HEK293 (cell line): ENCODE data around the gene COQ10A.
A peak's percentile ranks its signal among the peaks of the same experiment; 100 is the strongest.

Experiments
- SCRT1 ChIP-seq: fragments of 450-650 bp; formaldehyde crosslinking; IDR thresholded peaks from 2 replicates; pipeline ENCODE4 v1.5.1; 2016; ENCODE audit warnings: missing biosample characterization, missing genetic modification characterization, borderline replicate concordance
- SETDB1 ChIP-seq: IDR thresholded peaks from one replicate; pipeline ENCODE4 v1.6.1; 2017; ENCODE audit warnings: mild to moderate bottlenecking, low read length, moderate library complexity, mixed read lengths; ENCODE audit not compliant: insufficient read length
- TCF7L2 ChIP-seq: IDR thresholded peaks from 2 replicates; pipeline ENCODE4 v1.6.1; 2011; ENCODE audit warnings: low read depth, mild to moderate bottlenecking, inconsistent platforms, low read length, moderate library complexity, borderline replicate concordance
- YY1 ChIP-seq: fragments of 450-650 bp; formaldehyde crosslinking; IDR thresholded peaks from 2 replicates; pipeline ENCODE4 v1.5.1; 2018; ENCODE audit warnings: missing biosample characterization, missing genetic modification characterization
- ZBTB7A ChIP-seq: fragments of 450-650 bp; formaldehyde crosslinking; IDR thresholded peaks from 2 replicates; pipeline ENCODE4 v1.5.1; 2016; ENCODE audit warnings: low read depth, missing biosample characterization, missing genetic modification characterization
- ZBTB8A ChIP-seq: fragments of 450-650 bp; formaldehyde crosslinking; IDR thresholded peaks from 2 replicates; pipeline ENCODE4 v1.5.1; 2016; ENCODE audit warnings: missing biosample characterization, missing genetic modification characterization
- ZNF2 ChIP-seq: fragments of 450-650 bp; formaldehyde crosslinking; IDR thresholded peaks from 2 replicates; pipeline ENCODE4 v1.5.1; 2016; ENCODE audit warnings: missing biosample characterization, missing genetic modification characterization
- ZNF23 ChIP-seq: fragments of 450-650 bp; formaldehyde crosslinking; IDR thresholded peaks from 2 replicates; pipeline ENCODE4 v1.5.1; 2016; ENCODE audit warnings: missing biosample characterization, missing genetic modification characterization, borderline replicate concordance
- TF ChIP-seq, protein P1 (sequence below): fragments of 450-650 bp; formaldehyde crosslinking; IDR thresholded peaks from 2 replicates; pipeline ENCODE4 v1.5.1; 2016; ENCODE audit warnings: missing biosample characterization, missing genetic modification characterization
- TF ChIP-seq, protein P2 (sequence below): fragments of 450-650 bp; formaldehyde crosslinking; IDR thresholded peaks from 2 replicates; pipeline ENCODE4 v1.5.1; 2016; ENCODE audit warnings: missing biosample characterization, missing genetic modification characterization
- TF ChIP-seq, protein P3 (sequence below): fragments of 450-650 bp; formaldehyde crosslinking; IDR thresholded peaks from 2 replicates; pipeline ENCODE4 v1.5.1; 2016; ENCODE audit warnings: missing biosample characterization, missing genetic modification characterization
- TF ChIP-seq, protein P4 (sequence below): fragments of 450-650 bp; formaldehyde crosslinking; IDR thresholded peaks from 2 replicates; pipeline ENCODE4 v1.5.1; 2016; ENCODE audit warnings: missing biosample characterization, missing genetic modification characterization
- TF ChIP-seq, protein P5 (sequence below): fragments of 450-650 bp; formaldehyde crosslinking; IDR thresholded peaks from 2 replicates; pipeline ENCODE4 v1.5.0; 2017; ENCODE audit warnings: missing biosample characterization, missing genetic modification characterization, borderline replicate concordance
- TF ChIP-seq, protein P6 (sequence below): sonication (generic); formaldehyde crosslinking; IDR thresholded peaks from 2 replicates; pipeline ENCODE4 v1.8.1; 2022; ENCODE audit warnings: mild to moderate bottlenecking, moderate library complexity, missing genetic modification reagents

DNA sequence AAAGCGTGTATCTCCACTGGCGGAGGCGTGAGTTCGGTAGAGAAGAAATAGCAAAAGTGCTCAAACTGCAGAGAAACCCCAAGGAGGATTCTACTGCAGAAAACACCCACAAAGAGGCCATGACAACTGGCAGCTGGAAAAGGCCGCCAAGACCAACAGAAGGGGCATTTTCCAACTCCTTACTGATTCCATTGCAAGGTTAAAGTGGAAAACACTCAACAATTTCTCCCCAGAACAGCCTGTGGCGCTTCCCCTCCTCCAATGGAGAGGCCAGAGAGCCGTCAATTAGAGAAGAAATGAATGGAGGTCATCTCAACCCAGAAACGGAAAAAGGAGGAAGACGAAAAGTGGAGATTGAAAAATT, 7.9 kb upstream of the COQ10A start:
- TF ChIP-seq ZBTB8A (tag by site-specific recombination) (no peak; the same call in 1 of the 2 replicates), ZNF23 (no peak), TCF7L2 (no peak), SETDB1 (no peak), ZBTB7A (tag by site-specific recombination) (no peak), YY1 (tag by site-specific recombination) (no peak), ZNF2 (tag by site-specific recombination) (no peak), SCRT1 (tag by site-specific recombination) (no peak)
- TF ChIP-seq, protein P1, sequence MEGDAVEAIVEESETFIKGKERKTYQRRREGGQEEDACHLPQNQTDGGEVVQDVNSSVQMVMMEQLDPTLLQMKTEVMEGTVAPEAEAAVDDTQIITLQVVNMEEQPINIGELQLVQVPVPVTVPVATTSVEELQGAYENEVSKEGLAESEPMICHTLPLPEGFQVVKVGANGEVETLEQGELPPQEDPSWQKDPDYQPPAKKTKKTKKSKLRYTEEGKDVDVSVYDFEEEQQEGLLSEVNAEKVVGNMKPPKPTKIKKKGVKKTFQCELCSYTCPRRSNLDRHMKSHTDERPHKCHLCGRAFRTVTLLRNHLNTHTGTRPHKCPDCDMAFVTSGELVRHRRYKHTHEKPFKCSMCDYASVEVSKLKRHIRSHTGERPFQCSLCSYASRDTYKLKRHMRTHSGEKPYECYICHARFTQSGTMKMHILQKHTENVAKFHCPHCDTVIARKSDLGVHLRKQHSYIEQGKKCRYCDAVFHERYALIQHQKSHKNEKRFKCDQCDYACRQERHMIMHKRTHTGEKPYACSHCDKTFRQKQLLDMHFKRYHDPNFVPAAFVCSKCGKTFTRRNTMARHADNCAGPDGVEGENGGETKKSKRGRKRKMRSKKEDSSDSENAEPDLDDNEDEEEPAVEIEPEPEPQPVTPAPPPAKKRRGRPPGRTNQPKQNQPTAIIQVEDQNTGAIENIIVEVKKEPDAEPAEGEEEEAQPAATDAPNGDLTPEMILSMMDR (tag by site-specific recombination) = no peak
- TF ChIP-seq, protein P2, sequence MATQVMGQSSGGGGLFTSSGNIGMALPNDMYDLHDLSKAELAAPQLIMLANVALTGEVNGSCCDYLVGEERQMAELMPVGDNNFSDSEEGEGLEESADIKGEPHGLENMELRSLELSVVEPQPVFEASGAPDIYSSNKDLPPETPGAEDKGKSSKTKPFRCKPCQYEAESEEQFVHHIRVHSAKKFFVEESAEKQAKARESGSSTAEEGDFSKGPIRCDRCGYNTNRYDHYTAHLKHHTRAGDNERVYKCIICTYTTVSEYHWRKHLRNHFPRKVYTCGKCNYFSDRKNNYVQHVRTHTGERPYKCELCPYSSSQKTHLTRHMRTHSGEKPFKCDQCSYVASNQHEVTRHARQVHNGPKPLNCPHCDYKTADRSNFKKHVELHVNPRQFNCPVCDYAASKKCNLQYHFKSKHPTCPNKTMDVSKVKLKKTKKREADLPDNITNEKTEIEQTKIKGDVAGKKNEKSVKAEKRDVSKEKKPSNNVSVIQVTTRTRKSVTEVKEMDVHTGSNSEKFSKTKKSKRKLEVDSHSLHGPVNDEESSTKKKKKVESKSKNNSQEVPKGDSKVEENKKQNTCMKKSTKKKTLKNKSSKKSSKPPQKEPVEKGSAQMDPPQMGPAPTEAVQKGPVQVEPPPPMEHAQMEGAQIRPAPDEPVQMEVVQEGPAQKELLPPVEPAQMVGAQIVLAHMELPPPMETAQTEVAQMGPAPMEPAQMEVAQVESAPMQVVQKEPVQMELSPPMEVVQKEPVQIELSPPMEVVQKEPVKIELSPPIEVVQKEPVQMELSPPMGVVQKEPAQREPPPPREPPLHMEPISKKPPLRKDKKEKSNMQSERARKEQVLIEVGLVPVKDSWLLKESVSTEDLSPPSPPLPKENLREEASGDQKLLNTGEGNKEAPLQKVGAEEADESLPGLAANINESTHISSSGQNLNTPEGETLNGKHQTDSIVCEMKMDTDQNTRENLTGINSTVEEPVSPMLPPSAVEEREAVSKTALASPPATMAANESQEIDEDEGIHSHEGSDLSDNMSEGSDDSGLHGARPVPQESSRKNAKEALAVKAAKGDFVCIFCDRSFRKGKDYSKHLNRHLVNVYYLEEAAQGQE (tag by site-specific recombination) = no peak
- TF ChIP-seq, protein P3, sequence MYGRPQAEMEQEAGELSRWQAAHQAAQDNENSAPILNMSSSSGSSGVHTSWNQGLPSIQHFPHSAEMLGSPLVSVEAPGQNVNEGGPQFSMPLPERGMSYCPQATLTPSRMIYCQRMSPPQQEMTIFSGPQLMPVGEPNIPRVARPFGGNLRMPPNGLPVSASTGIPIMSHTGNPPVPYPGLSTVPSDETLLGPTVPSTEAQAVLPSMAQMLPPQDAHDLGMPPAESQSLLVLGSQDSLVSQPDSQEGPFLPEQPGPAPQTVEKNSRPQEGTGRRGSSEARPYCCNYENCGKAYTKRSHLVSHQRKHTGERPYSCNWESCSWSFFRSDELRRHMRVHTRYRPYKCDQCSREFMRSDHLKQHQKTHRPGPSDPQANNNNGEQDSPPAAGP (tag by site-specific recombination) = no peak
- TF ChIP-seq, protein P4, sequence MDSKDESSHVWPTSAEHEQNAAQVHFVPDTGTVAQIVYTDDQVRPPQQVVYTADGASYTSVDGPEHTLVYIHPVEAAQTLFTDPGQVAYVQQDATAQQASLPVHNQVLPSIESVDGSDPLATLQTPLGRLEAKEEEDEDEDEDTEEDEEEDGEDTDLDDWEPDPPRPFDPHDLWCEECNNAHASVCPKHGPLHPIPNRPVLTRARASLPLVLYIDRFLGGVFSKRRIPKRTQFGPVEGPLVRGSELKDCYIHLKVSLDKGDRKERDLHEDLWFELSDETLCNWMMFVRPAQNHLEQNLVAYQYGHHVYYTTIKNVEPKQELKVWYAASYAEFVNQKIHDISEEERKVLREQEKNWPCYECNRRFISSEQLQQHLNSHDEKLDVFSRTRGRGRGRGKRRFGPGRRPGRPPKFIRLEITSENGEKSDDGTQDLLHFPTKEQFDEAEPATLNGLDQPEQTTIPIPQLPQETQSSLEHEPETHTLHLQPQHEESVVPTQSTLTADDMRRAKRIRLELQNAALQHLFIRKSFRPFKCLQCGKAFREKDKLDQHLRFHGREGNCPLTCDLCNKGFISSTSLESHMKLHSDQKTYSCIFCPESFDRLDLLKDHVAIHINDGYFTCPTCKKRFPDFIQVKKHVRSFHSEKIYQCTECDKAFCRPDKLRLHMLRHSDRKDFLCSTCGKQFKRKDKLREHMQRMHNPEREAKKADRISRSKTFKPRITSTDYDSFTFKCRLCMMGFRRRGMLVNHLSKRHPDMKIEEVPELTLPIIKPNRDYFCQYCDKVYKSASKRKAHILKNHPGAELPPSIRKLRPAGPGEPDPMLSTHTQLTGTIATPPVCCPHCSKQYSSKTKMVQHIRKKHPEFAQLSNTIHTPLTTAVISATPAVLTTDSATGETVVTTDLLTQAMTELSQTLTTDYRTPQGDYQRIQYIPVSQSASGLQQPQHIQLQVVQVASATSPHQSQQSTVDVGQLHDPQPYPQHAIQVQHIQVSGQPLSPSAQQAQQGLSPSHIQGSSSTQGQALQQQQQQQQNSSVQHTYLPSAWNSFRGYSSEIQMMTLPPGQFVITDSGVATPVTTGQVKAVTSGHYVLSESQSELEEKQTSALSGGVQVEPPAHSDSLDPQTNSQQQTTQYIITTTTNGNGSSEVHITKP (tag by site-specific recombination) = peak; percentile 85
- TF ChIP-seq, protein P5, sequence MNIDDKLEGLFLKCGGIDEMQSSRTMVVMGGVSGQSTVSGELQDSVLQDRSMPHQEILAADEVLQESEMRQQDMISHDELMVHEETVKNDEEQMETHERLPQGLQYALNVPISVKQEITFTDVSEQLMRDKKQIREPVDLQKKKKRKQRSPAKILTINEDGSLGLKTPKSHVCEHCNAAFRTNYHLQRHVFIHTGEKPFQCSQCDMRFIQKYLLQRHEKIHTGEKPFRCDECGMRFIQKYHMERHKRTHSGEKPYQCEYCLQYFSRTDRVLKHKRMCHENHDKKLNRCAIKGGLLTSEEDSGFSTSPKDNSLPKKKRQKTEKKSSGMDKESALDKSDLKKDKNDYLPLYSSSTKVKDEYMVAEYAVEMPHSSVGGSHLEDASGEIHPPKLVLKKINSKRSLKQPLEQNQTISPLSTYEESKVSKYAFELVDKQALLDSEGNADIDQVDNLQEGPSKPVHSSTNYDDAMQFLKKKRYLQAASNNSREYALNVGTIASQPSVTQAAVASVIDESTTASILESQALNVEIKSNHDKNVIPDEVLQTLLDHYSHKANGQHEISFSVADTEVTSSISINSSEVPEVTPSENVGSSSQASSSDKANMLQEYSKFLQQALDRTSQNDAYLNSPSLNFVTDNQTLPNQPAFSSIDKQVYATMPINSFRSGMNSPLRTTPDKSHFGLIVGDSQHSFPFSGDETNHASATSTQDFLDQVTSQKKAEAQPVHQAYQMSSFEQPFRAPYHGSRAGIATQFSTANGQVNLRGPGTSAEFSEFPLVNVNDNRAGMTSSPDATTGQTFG (tag by site-specific recombination) = no peak
- TF ChIP-seq, protein P6, sequence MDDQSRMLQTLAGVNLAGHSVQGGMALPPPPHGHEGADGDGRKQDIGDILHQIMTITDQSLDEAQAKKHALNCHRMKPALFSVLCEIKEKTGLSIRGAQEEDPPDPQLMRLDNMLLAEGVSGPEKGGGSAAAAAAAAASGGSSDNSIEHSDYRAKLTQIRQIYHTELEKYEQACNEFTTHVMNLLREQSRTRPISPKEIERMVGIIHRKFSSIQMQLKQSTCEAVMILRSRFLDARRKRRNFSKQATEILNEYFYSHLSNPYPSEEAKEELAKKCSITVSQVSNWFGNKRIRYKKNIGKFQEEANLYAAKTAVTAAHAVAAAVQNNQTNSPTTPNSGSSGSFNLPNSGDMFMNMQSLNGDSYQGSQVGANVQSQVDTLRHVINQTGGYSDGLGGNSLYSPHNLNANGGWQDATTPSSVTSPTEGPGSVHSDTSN (CRISPR knock-in tag) = no peak
